ENCODE results near the gene GTF3C6.
"Not testable (repeated sequence)": the region's sequence is repeated elsewhere in the genome, so short reads cannot be mapped to it uniquely, and the experiment has no call there.

GTF3C6 gene

GRCh38 chr6:110980648-110981047 is 22.1 kb downstream of the GTF3C6 start:
- H3K4me1 ChIP-seq (ENCODE audit: control insufficient read depth, insufficient read depth, low read length): peaks cover 9% of the 10 kb centered on the region
- H3K9me3 ChIP-seq (replicated peaks; ENCODE audit: low read length): no peaks in the 10 kb centered on the region
- no peak overlapping the region for H3K9ac ChIP-seq (ENCODE audit: low read depth, low read length)
- peak overlapping the region; percentile 91 for H3K4me2 ChIP-seq (ENCODE audit: low read length)
- peaks cover 5% of the 10 kb centered on the region for H3K36me3 ChIP-seq (ENCODE audit: insufficient read depth, low read length)
- H3K4me3 ChIP-seq (ENCODE audit: low read length): peak overlapping the region; percentile 81
- no peaks in the 10 kb centered on the region for H3K27me3 ChIP-seq (ENCODE audit: control insufficient read depth, insufficient read depth, low read length)

- peak overlapping the region; percentile 91 for H3K4me2 ChIP-seq (ENCODE audit: low read length)
- H3K27me3 ChIP-seq (ENCODE audit: control insufficient read depth, insufficient read depth, low read length): no peaks in the 10 kb centered on the region
- H3K9me3 ChIP-seq (replicated peaks; ENCODE audit: low read length): no peaks in the 10 kb centered on the region
- H3K36me3 ChIP-seq (ENCODE audit: insufficient read depth, low read length): peaks cover 10% of the 10 kb centered on the region
- H3K4me3 ChIP-seq (ENCODE audit: low read length): peak overlapping the region; percentile 81
- H3K4me1 ChIP-seq (ENCODE audit: control insufficient read depth, insufficient read depth, low read length): peaks cover 9% of the 10 kb centered on the region
- H3K9ac ChIP-seq (ENCODE audit: low read depth, low read length): peak overlapping the region; percentile 95
These were observed 22.7 kb downstream of the GTF3C6 start for GRCh38 chr6:110981202-110981600.

- Histone ChIP-seq H3K9me3 (replicated peaks; ENCODE audit: low read length) (no peaks in the 10 kb centered on the region), H3K4me2 (ENCODE audit: low read length) (no peak overlapping the region), H3K36me3 (ENCODE audit: insufficient read depth, low read length) (peaks cover 41% of the 10 kb centered on the region), H3K4me3 (ENCODE audit: low read length) (no peak overlapping the region), H3K9ac (ENCODE audit: low read depth, low read length) (no peak overlapping the region), H3K4me1 (ENCODE audit: control insufficient read depth, insufficient read depth, low read length) (no peaks in the 10 kb centered on the region), H3K27me3 (ENCODE audit: control insufficient read depth, insufficient read depth, low read length) (no peaks in the 10 kb centered on the region)
These were observed 32.5 kb downstream of the GTF3C6 start for GRCh38 chr6:110990840-110991576.

GRCh38 chr6:110996691-110997090 is 38.2 kb downstream of the GTF3C6 start:
- Histone ChIP-seq H3K4me3 (ENCODE audit: low read length) (no peak overlapping the region), H3K9me3 (replicated peaks; ENCODE audit: low read length) (no peaks in the 10 kb centered on the region), H3K36me3 (ENCODE audit: insufficient read depth, low read length) (peaks cover 56% of the 10 kb centered on the region), H3K9ac (ENCODE audit: low read depth, low read length) (no peak overlapping the region), H3K4me1 (ENCODE audit: control insufficient read depth, insufficient read depth, low read length) (no peaks in the 10 kb centered on the region), H3K4me2 (ENCODE audit: low read length) (no peak overlapping the region), H3K27me3 (ENCODE audit: control insufficient read depth, insufficient read depth, low read length) (no peaks in the 10 kb centered on the region)

DNA sequence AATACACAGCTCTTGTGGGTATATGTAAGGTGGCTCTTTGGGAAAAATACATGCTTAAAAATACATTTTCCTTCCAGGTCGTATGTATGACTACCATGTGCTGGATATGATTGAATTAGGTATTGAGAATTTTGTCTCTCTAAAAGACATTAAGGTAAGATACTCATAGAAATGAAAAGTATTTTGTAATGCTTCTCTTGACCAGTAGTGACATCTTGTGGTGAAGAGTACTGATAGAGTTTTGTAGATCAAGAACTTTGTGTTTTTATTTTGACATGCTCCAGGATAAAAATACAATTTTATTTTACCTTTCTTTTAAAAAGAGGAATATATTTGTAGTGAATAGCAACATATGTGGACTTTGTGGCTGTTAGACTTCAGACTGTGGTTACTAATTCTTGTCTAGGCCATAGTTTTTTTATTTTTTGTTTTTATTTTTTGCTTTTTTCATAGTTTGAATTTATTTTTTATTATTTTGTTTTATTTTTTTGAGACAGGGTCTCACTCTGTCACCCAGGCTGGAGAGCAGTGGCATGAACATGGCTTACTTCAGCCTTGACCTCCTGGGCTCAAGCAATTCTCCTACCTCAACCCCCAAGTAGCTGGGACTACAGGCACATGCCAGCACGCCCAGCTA is 41.2 kb downstream of the GTF3C6 start:
- no peaks in the 10 kb centered on the region for H3K9me3 ChIP-seq (replicated peaks; ENCODE audit: low read length)
- no peaks in the 10 kb centered on the region for H3K4me1 ChIP-seq (ENCODE audit: control insufficient read depth, insufficient read depth, low read length)
- no peaks in the 10 kb centered on the region for H3K27me3 ChIP-seq (ENCODE audit: control insufficient read depth, insufficient read depth, low read length)
- no peak overlapping the region for H3K9ac ChIP-seq (ENCODE audit: low read depth, low read length)
- H3K4me3 ChIP-seq (ENCODE audit: low read length): no peak overlapping the region
- H3K36me3 ChIP-seq (ENCODE audit: insufficient read depth, low read length): peaks cover 51% of the 10 kb centered on the region
- no peak overlapping the region for H3K4me2 ChIP-seq (ENCODE audit: low read length)

GRCh38 chr6:111002350-111002749 is 43.8 kb downstream of the GTF3C6 start:
- Histone ChIP-seq H3K4me3 (ENCODE audit: low read length) (no peak overlapping the region), H3K9ac (ENCODE audit: low read depth, low read length) (no peak overlapping the region), H3K27me3 (ENCODE audit: control insufficient read depth, insufficient read depth, low read length) (no peaks in the 10 kb centered on the region), H3K9me3 (replicated peaks; ENCODE audit: low read length) (no peaks in the 10 kb centered on the region), H3K36me3 (ENCODE audit: insufficient read depth, low read length) (peaks cover 45% of the 10 kb centered on the region), H3K4me1 (ENCODE audit: control insufficient read depth, insufficient read depth, low read length) (peaks cover 6% of the 10 kb centered on the region), H3K4me2 (ENCODE audit: low read length) (no peak overlapping the region)

GRCh38 chr6:111011360-111012142 is 53.0 kb downstream of the GTF3C6 start:
- peaks cover 51% of the 10 kb centered on the region for H3K36me3 ChIP-seq (ENCODE audit: insufficient read depth, low read length)
- H3K27me3 ChIP-seq (ENCODE audit: control insufficient read depth, insufficient read depth, low read length): no peaks in the 10 kb centered on the region
- peaks cover 13% of the 10 kb centered on the region for H3K4me1 ChIP-seq (ENCODE audit: control insufficient read depth, insufficient read depth, low read length)

DNA sequence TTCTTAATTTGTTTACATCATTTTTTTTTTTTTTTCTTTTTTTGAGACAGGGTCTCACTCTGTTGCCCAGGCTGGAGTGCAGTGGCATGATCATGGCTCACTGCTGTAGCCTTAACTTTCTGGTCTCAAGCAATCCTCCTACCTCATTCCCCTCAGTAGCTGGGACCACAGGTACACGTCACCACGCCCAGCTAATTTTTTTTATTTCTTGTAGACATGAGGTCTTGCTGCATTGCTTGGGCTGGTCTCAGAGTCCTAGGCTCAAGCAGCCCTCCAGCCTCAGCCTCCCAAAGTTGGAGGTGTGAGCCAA is 53.6 kb downstream of the GTF3C6 start:
- Histone ChIP-seq H3K36me3 (ENCODE audit: insufficient read depth, low read length) (peaks cover 51% of the 10 kb centered on the region), H3K4me1 (ENCODE audit: control insufficient read depth, insufficient read depth, low read length) (peaks cover 13% of the 10 kb centered on the region), H3K9ac (ENCODE audit: low read depth, low read length) (no peak overlapping the region), H3K4me2 (ENCODE audit: low read length) (no peak overlapping the region), H3K4me3 (ENCODE audit: low read length) (no peak overlapping the region), H3K9me3 (replicated peaks; ENCODE audit: low read length) (no peaks in the 10 kb centered on the region), H3K27me3 (ENCODE audit: control insufficient read depth, insufficient read depth, low read length) (no peaks in the 10 kb centered on the region)

More at GRCh38 chr6:111011360-111012142, 53.0 kb downstream of the GTF3C6 start:
- Histone ChIP-seq H3K9ac (ENCODE audit: low read depth, low read length) (no peak overlapping the region), H3K9me3 (replicated peaks; ENCODE audit: low read length) (no peaks in the 10 kb centered on the region), H3K4me2 (ENCODE audit: low read length) (no peak overlapping the region), H3K4me3 (ENCODE audit: low read length) (no peak overlapping the region)

- not testable (repeated sequence) for H3K9me3 ChIP-seq (replicated peaks; ENCODE audit: low read length); H3K9ac ChIP-seq (ENCODE audit: low read depth, low read length); H3K27me3 ChIP-seq (ENCODE audit: control insufficient read depth, insufficient read depth, low read length); H3K4me3 ChIP-seq (ENCODE audit: low read length); H3K4me2 ChIP-seq (ENCODE audit: low read length)
- H3K36me3 ChIP-seq (ENCODE audit: insufficient read depth, low read length): peaks cover 51% of the 10 kb centered on the region
- H3K4me1 ChIP-seq (ENCODE audit: control insufficient read depth, insufficient read depth, low read length): peaks cover 13% of the 10 kb centered on the region
These were observed 54.0 kb downstream of the GTF3C6 start for GRCh38 chr6:111012520-111012919.

DNA sequence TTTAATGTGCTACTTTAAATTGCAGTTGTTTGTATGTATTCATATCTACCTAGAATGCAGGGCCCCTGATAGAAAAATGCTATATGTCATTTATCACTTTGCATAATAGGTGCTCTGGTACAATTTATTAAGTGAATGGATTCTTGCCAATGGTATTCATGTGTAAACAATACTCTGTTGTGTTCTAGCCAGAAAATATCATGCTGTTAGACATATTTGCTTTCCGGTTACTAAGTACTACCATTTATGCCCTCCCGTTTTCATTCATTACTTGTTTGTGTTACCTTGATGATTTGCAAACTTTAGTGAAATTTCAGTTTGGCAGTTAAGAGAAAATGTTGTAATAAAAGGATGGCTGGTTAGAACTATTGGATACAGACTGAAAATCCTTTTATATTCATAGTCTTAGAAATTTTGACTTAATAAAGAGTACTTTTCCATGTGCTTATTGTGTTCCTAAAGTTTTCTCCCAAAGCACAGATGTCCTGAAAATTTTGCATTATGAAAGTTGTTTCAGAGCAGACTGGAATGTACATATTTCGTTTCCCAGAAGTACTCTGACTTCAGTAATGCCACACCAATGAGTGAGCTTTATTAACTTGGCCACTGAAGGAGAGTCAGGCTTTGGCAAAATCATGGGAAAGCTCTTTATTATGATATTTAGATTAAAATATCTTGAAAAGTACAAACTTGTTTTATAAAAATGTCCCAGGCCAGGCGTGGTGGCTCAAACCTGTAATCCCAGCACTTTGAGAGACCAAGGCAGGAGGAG is 54.8 kb downstream of the GTF3C6 start:
- H3K4me2 ChIP-seq (ENCODE audit: low read length): no peak overlapping the region
- peak overlapping the region; percentile 40 for H3K9ac ChIP-seq (ENCODE audit: low read depth, low read length)
- H3K4me3 ChIP-seq (ENCODE audit: low read length): no peak overlapping the region
- H3K4me1 ChIP-seq (ENCODE audit: control insufficient read depth, insufficient read depth, low read length): peaks cover 13% of the 10 kb centered on the region
- H3K27me3 ChIP-seq (ENCODE audit: control insufficient read depth, insufficient read depth, low read length): no peaks in the 10 kb centered on the region
- H3K9me3 ChIP-seq (replicated peaks; ENCODE audit: low read length): no peaks in the 10 kb centered on the region
- H3K36me3 ChIP-seq (ENCODE audit: insufficient read depth, low read length): peaks cover 49% of the 10 kb centered on the region
